LNCaP clone FGC (cell line): Measurements from ENCODE around the gene PCYOX1L.
A peak's percentile ranks its signal among the peaks of the same experiment; 100 is the strongest.

Source experiments
- DNase-seq: peaks from one replicate; pipeline ENCODE4 v3.0.0-alpha.2; 2011; ENCODE audit warnings: low read depth
- H3K4me3 ChIP-seq: 2 replicates; pipeline ENCODE4 v1.5.1; 2011; ENCODE audit warnings: mild to moderate bottlenecking, low read depth, low read length, control low read depth
- TF ChIP-seq, protein P1 (sequence below): IDR thresholded peaks from 2 replicates; pipeline ENCODE4 v1.5.1; 2012; ENCODE audit warnings: mild to moderate bottlenecking; ENCODE audit not compliant: control insufficient read depth, insufficient read depth; ENCODE audit errors: extremely low read depth

Gene PCYOX1L

DNA sequence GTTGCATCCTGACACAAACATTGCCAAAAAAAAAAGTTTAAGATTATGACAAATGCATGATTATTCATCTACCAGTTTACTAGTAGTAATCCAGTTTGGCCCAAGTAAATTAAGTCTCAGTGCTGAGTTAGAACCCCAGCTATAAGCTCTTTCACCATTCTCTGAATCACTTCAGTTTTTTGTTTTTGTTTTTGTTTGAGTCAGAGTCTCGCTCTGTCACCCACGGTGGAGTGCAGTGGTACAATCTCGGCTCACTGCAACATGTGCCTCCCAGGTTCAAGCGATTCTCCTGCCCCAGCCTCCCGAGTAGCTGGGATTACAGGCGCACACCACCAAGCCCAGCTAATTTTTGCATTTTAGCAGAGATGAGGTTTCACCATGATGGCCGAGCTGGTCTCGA, 1.5 kb upstream of the PCYOX1L start:
- TF ChIP-seq, protein P1, sequence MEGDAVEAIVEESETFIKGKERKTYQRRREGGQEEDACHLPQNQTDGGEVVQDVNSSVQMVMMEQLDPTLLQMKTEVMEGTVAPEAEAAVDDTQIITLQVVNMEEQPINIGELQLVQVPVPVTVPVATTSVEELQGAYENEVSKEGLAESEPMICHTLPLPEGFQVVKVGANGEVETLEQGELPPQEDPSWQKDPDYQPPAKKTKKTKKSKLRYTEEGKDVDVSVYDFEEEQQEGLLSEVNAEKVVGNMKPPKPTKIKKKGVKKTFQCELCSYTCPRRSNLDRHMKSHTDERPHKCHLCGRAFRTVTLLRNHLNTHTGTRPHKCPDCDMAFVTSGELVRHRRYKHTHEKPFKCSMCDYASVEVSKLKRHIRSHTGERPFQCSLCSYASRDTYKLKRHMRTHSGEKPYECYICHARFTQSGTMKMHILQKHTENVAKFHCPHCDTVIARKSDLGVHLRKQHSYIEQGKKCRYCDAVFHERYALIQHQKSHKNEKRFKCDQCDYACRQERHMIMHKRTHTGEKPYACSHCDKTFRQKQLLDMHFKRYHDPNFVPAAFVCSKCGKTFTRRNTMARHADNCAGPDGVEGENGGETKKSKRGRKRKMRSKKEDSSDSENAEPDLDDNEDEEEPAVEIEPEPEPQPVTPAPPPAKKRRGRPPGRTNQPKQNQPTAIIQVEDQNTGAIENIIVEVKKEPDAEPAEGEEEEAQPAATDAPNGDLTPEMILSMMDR, result no peak
- no peak overlapping the region for H3K4me3 ChIP-seq
- DNase-seq, result no peak

DNA sequence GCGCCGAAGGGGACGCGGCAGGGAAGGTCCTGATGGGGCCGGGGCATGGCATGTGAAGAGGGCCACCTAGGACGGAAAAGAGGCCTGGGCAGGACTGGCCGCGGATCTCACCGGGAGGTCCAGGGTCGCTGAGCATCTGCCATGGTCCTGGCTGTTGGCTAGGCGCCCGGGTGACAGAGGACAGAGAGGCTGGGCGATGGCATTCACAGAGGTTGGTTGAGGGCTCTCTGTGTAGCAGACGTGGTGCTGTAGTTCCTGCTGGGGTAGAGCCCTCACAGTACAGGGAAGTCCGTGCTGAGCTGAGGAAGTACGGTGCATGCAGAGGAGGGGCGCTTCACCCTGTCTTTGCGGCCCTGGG, 427 bp downstream of the PCYOX1L start:
- H3K4me3 ChIP-seq, result peak overlapping the region; percentile 88
- no peak for DNase-seq
- TF ChIP-seq, protein P1, result no peak

DNA sequence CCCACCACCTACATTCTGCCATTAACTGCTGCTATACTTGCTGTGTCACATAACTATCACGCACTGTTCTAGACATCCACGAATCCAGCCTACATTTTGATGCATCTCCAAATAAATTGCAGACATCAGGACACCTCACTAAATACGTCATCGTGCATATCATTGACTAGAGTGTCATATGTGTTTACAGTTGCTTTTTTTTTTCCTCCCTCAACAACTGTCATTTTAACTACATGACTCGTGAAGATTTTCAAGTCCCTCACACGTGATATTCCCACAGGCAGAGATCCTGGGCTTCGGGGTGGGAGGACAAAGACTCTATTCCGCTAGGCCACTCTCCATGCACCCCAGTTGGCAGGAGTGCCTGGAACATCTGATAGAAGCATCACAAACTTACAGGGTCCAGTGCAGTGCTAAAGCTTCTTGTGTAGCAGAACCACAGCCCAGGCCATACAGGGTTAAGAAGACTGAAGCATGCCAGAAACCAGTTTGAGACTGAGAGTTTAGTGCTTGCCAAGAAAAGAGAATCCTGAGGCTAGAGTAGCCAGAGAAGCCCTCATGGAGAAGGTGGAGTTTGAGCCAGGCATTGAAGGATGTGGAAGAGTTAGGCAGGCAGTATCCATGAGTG, 1.1 kb downstream of the PCYOX1L start:
- H3K4me3 ChIP-seq, result peak overlapping the region; percentile 88
- TF ChIP-seq, protein P1, result no peak

DNA sequence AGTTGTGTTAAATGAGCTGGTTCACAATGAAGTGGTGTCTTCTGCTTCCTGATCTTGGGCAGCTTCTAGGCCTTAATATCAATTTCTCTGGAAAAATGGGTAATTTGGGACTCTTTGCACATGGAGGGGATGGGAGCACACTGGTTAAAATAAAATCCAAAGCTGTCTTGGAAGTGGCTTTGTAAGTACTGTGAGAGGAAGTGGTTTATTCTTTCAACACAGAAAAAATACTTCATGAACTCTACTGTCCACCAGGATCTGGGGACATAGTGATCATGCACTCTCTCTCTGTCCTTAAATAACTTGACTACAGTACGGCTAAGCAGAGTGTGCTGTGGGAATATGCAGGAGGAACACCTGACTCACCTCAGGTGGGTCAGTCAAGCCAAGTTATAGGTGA, 2.4 kb downstream of the PCYOX1L start:
- H3K4me3 ChIP-seq, result no peak overlapping the region
- TF ChIP-seq, protein P1, result no peak

More for the DNA sequence above, 1.1 kb downstream of the PCYOX1L start:
- no peak for DNase-seq

DNA sequence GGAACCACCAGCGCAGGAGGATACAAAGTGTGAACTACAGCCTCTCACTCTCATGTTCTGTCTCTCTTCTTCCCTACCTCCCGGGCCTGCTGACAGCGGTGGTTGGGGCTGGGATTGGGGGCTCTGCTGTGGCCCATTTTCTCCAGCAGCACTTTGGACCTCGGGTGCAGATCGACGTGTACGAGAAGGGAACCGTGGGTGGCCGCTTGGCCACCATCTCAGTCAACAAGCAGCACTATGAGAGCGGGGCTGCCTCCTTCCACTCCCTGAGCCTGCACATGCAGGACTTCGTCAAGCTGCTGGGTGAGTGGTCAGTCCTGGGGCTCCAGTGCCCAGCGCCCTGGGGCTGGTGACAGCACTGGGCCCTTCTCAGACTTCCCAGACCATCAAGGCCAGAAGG, 4.7 kb downstream of the PCYOX1L start:
- no peak for DNase-seq
- H3K4me3 ChIP-seq, result no peak overlapping the region
- TF ChIP-seq, protein P1, result no peak

More for the DNA sequence above, 2.4 kb downstream of the PCYOX1L start:
- DNase-seq, result no peak

DNA sequence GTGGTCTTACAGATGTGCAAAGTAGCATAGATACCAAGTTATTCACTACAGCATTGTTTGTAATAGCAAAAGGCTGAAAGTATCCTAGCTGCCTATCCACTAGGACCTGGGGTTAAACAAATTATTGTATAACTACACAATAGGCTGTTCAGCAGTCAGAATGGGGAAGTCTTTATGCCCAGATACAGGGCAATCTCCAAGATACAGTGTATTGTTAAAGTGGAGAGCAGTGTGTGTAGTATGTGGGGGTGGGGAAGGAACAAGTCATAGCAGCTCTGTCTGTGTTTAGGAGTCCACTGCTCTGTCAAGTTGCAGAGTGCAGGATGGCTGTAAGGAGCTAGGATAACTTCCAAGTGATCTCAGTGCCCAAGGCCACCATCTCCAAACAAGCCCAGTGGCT, 5.5 kb downstream of the PCYOX1L start:
- DNase-seq, result no peak
- TF ChIP-seq, protein P1, result no peak
- no peak overlapping the region for H3K4me3 ChIP-seq

DNA sequence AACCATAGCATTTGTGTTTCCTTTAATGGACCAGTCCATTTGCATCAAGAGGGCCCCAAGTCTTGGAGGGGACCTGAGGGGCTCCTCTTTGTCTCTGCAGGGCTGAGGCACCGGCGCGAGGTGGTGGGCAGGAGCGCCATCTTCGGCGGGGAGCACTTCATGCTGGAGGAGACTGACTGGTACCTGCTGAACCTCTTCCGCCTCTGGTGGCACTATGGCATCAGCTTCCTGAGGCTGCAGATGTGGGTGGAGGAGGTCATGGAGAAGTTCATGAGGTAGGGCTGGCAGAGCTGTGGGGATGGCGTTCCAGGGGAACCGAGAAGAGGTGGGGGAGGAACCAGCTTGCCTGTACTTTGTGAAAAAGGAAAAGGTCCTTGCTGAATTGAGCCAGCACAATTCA, 6.1 kb downstream of the PCYOX1L start:
- DNase-seq, result no peak
- TF ChIP-seq, protein P1, result no peak
- no peak overlapping the region for H3K4me3 ChIP-seq
